ENCODE results near the gene KRTCAP2. TPM values are rescaled to one million over a fixed set of nuclear protein-coding genes. Genes with fewer than 3 reads are reported as not detected.
"Not testable (repeated sequence)": the region's sequence is repeated elsewhere in the genome, so short reads cannot be mapped to it uniquely, and the experiment has no call there.

The KRTCAP2 gene
- total RNA-seq, 2 donors from 2014 or later: 111 to 236 TPM

- Histone ChIP-seq H3K36me3 (no peaks in the 10 kb centered on the region), H3K9me3 (no peaks in the 10 kb centered on the region), H3K27ac (peak overlapping the region; percentile 73 to 82), H3K4me3 (peak overlapping the region; percentile 29 to 40), H3K27me3 (replicated peaks; ENCODE audit: insufficient read depth) (no peaks in the 10 kb centered on the region), H3K4me1 (replicated peaks) (peaks cover 19% of the 10 kb centered on the region)
- peak; percentile 43 for TF ChIP-seq POLR2A (IDR thresholded peaks at IDR 0.05)
- no peak for TF ChIP-seq CTCF (IDR thresholded peaks at IDR 0.05)
- TF ChIP-seq POLR2AphosphoS5 (IDR thresholded peaks at IDR 0.05): no peak
- 33% methylated on average over 20 of the region's 20 CpGs for WGBS
- intact Hi-C loops (cut with DNase I): no loop called here
- peak; percentile 41 for DNase-seq (ENCODE audit: low spot score)
Observed at GRCh38 chr1:155192346-155193274, 19.5 kb upstream of the KRTCAP2 start.

- Histone ChIP-seq H3K4me3 (no peak overlapping the region), H3K36me3 (no peaks in the 10 kb centered on the region), H3K27me3 (replicated peaks; ENCODE audit: insufficient read depth) (no peaks in the 10 kb centered on the region), H3K4me1 (replicated peaks) (peaks cover 19% of the 10 kb centered on the region), H3K27ac (peak overlapping the region in 1 of 2 donors; percentile 82), H3K9me3 (no peaks in the 10 kb centered on the region)
- WGBS: 89% methylated on average over 16 of the region's 17 CpGs
- no peak for DNase-seq (ENCODE audit: low spot score)
- intact Hi-C loops (cut with DNase I): no loop called here
- TF ChIP-seq POLR2AphosphoS5 (IDR thresholded peaks at IDR 0.05) (no peak), CTCF (IDR thresholded peaks at IDR 0.05) (no peak), POLR2A (IDR thresholded peaks at IDR 0.05) (no peak)
Observed at GRCh38 chr1:155191904-155192303, 18.8 kb upstream of the KRTCAP2 start.

- H3K36me3 ChIP-seq; H3K9me3 ChIP-seq; DNase-seq (ENCODE audit: low spot score); H3K4me3 ChIP-seq; H3K27ac ChIP-seq; H3K27me3 ChIP-seq (replicated peaks; ENCODE audit: insufficient read depth); intact Hi-C loops (cut with DNase I): not testable (repeated sequence)
- WGBS: no CpG with 5 or more reads among the region's 45 CpGs
- H3K4me1 ChIP-seq (replicated peaks): peaks cover 19% of the 10 kb centered on the region
Observed at GRCh38 chr1:155189926-155190325, 16.8 kb upstream of the KRTCAP2 start.

- WGBS: 91% methylated on average over 5 of the region's 14 CpGs
- Histone ChIP-seq H3K4me1 (replicated peaks) (peaks cover 6% of the 10 kb centered on the region), H3K4me3 (no peak overlapping the region), H3K27me3 (replicated peaks; ENCODE audit: insufficient read depth) (no peaks in the 10 kb centered on the region), H3K9me3 (no peaks in the 10 kb centered on the region), H3K36me3 (no peaks in the 10 kb centered on the region), H3K27ac (no peak overlapping the region)
- intact Hi-C loops (cut with DNase I): no loop called here
- DNase-seq (ENCODE audit: low spot score): no peak
- TF ChIP-seq POLR2AphosphoS5 (IDR thresholded peaks at IDR 0.05): no peak
- no peak for TF ChIP-seq CTCF (IDR thresholded peaks at IDR 0.05)
- no peak for TF ChIP-seq POLR2A (IDR thresholded peaks at IDR 0.05)
Observed at GRCh38 chr1:155188268-155188667, 15.2 kb upstream of the KRTCAP2 start.

GRCh38 chr1:155187456-155187891, 14.4 kb upstream of the KRTCAP2 start:
- no peak for DNase-seq (ENCODE audit: low spot score)
- no peaks in the 10 kb centered on the region for H3K27me3 ChIP-seq (replicated peaks; ENCODE audit: insufficient read depth)
- TF ChIP-seq CTCF (IDR thresholded peaks at IDR 0.05) (no peak), POLR2A (IDR thresholded peaks at IDR 0.05) (no peak), POLR2AphosphoS5 (IDR thresholded peaks at IDR 0.05) (no peak)
- no peaks in the 10 kb centered on the region for H3K9me3 ChIP-seq
- no peak overlapping the region for H3K4me3 ChIP-seq
- 82% methylated on average over 14 of the region's 16 CpGs for WGBS
- no peak overlapping the region for H3K27ac ChIP-seq
- H3K36me3 ChIP-seq: no peaks in the 10 kb centered on the region
- intact Hi-C loops (cut with DNase I): no loop called here
- H3K4me1 ChIP-seq (replicated peaks): peaks cover under 1% of the 10 kb centered on the region

Measured in prostate gland (tissue), 2 donors.